HG03378 (cell line): ENCODE measurements around the gene ARPC2.
A peak's percentile ranks its signal among the peaks of the same experiment; 100 is the strongest.
"Not testable (repeated sequence)": the region's sequence is repeated elsewhere in the genome, so short reads cannot be mapped to it uniquely, and the experiment has no call there.

ENCODE experiments used
- ATAC-seq: cut with Tn5 transposase; IDR thresholded peaks from one replicate; pipeline ENCODE4 v1.9.1; 2021; ENCODE audit warnings: mild to moderate bottlenecking, moderate library complexity; ENCODE audit not compliant: unreplicated experiment

ARPC2 gene

GRCh38 chr2:218269900-218270720 lies 53.1 kb downstream of the ARPC2 start, which contains the start of the genes AAMP and PNKD:
AAMP (minus strand) TSS chr2:218270137; CDS start chr2:218270086, 51 bp downstream.
PNKD (plus strand) TSS chr2:218270519; CDS start chr2:218270536, 17 bp downstream.
- peak; percentile 88 for ATAC-seq

- ATAC-seq, result peak; percentile 0
Observed at GRCh38 chr2:218270721-218271486, 53.9 kb downstream of the ARPC2 start.

- ATAC-seq, result no peak
Observed at GRCh38 chr2:218271487-218271797, 54.5 kb downstream of the ARPC2 start.

GRCh38 chr2:218271865-218272530 lies 55.0 kb downstream of the ARPC2 start:
- ATAC-seq, result no peak

- ATAC-seq, result peak; percentile 29
Observed at GRCh38 chr2:218272531-218273212, 55.7 kb downstream of the ARPC2 start.

- ATAC-seq, result not testable (repeated sequence)
Observed at GRCh38 chr2:218273214-218273907, 56.4 kb downstream of the ARPC2 start.

GRCh38 chr2:218273908-218274249 lies 56.9 kb downstream of the ARPC2 start:
- no peak for ATAC-seq

- no peak for ATAC-seq
Observed at GRCh38 chr2:218274586-218274985, 57.6 kb downstream of the ARPC2 start.

- ATAC-seq, result no peak
Observed at GRCh38 chr2:218275371-218276072, 58.5 kb downstream of the ARPC2 start.

GRCh38 chr2:218276986-218277755 lies 60.2 kb downstream of the ARPC2 start:
- ATAC-seq, result no peak

GRCh38 chr2:218277921-218278320 lies 60.9 kb downstream of the ARPC2 start:
- no peak for ATAC-seq

GRCh38 chr2:218278531-218279360 lies 61.8 kb downstream of the ARPC2 start:
- ATAC-seq, result no peak

- ATAC-seq, result no peak
Observed at GRCh38 chr2:218280260-218280870, 63.4 kb downstream of the ARPC2 start.

- ATAC-seq, result no peak
Observed at GRCh38 chr2:218281449-218281848, 64.5 kb downstream of the ARPC2 start.

GRCh38 chr2:218282173-218282991 lies 65.4 kb downstream of the ARPC2 start:
- ATAC-seq, result no peak

GRCh38 chr2:218284106-218284811 lies 67.3 kb downstream of the ARPC2 start:
- peak; percentile 32 for ATAC-seq
